ENCODE results near the gene ARHGAP29.

- TF ChIP-seq POLR2A (IDR thresholded peaks at IDR 0.05; ENCODE audit: low read depth, low read length) (no peak), CREM (IDR thresholded peaks at IDR 0.05; ENCODE audit: low read depth) (no peak), YY1 (IDR thresholded peaks at IDR 0.05; ENCODE audit: low read depth, low read length) (no peak), HDGF (IDR thresholded peaks at IDR 0.05) (no peak), CHD2 (IDR thresholded peaks at IDR 0.05; ENCODE audit: borderline replicate concordance, low read depth, low read length) (no peak)
Observed at GRCh38 chr1:94193128-94193527, 44.3 kb downstream of the ARHGAP29 start.

All from GM12878 (cell line).